A673 (cell line): ENCODE results near the gene NLRC5. TPM values are rescaled to one million over a fixed set of nuclear protein-coding genes. Genes with fewer than 3 reads are reported as not detected.

ENCODE experiments used
- BruUV-seq: library from RNA; stranded (reverse); fragments of 400-500 nt; replicated peaks from 2 replicates; lab custom pipeline; 2021; lab: Mats Ljungman, UMichigan
- CTCF ChIA-PET: fragments of 300-600 bp; sonication (Branson Sonifier 250); formaldehyde crosslinking; loops from one replicate; lab custom pipeline; 2022; ENCODE audit warnings: antibody characterized with exemption; lab: Charles Lee
- POLR2A ChIA-PET: fragments of 300-600 bp; sonication (Branson Sonifier 250); formaldehyde crosslinking; loops from one replicate; lab custom pipeline; 2022; ENCODE audit warnings: antibody characterized with exemption; ENCODE audit not compliant: low non-redundant PET; lab: Charles Lee
- DNase-seq: peaks from one replicate; pipeline ENCODE4 v3.0.0-alpha.2; 2015; ENCODE audit warnings: low spot score
- H3K27ac ChIP-seq: fragments of 200-600 bp; sonication (generic); 2 replicates; pipeline ENCODE4 v1.5.1; 2016; ENCODE audit warnings: mixed run types, low read depth, mild to moderate bottlenecking, mixed read lengths, antibody characterized with exemption, low read length; ENCODE audit not compliant: poor library complexity, severe bottlenecking
- H3K27me3 ChIP-seq: fragments of 200-600 bp; sonication (generic); replicated peaks from 2 replicates; pipeline ENCODE4 v1.6.1; 2017; ENCODE audit warnings: mixed run types, low read depth, mild to moderate bottlenecking, mixed read lengths, antibody characterized with exemption, low read length; ENCODE audit not compliant: insufficient read depth, poor library complexity
- H3K36me3 ChIP-seq: fragments of 200-600 bp; sonication (generic); 2 replicates; pipeline ENCODE4 v1.6.1; 2016; ENCODE audit warnings: mixed run types, mild to moderate bottlenecking, mixed read lengths, antibody characterized with exemption, low read length; ENCODE audit not compliant: insufficient read depth, poor library complexity, severe bottlenecking
- H3K4me1 ChIP-seq: fragments of 200-600 bp; sonication (generic); 2 replicates; pipeline ENCODE4 v1.6.1; 2017; ENCODE audit warnings: mixed run types, mild to moderate bottlenecking, mixed read lengths, antibody characterized with exemption, low read length; ENCODE audit not compliant: insufficient read depth, poor library complexity, severe bottlenecking
- H3K4me3 ChIP-seq: fragments of 200-600 bp; sonication (generic); 2 replicates; pipeline ENCODE4 v1.5.1; 2016; ENCODE audit warnings: low read depth, mixed run types, mild to moderate bottlenecking, mixed read lengths, low read length; ENCODE audit not compliant: poor library complexity, severe bottlenecking
- H3K9me3 ChIP-seq: fragments of 200-600 bp; sonication (generic); 2 replicates; pipeline ENCODE4 v1.6.1; 2016; ENCODE audit warnings: mixed run types, low read depth, mild to moderate bottlenecking, mixed read lengths, antibody characterized with exemption, low read length; ENCODE audit not compliant: poor library complexity, severe bottlenecking
- CTCF ChIP-seq: fragments of 300-800, 200-600 bp; sonication (generic); conservative IDR thresholded peaks from 2 replicates; pipeline ENCODE4 v1.5.1; 2017; ENCODE audit warnings: low read depth, mild to moderate bottlenecking, antibody characterized with exemption, low read length, moderate library complexity, mixed read lengths
- EZH2 ChIP-seq: fragments of 200-600 bp; sonication (generic); IDR thresholded peaks from 2 replicates; pipeline ENCODE4 v1.6.1; 2017; ENCODE audit warnings: borderline replicate concordance, low read depth, mild to moderate bottlenecking, mixed read lengths, antibody characterized with exemption, low read length; ENCODE audit not compliant: poor library complexity, severe bottlenecking
- intact Hi-C: fragments of 100-400 bp; cut with micrococcal nuclease; formaldehyde crosslinking; loops from one replicate; pipeline ENCODE4 v1.10.0; 2022; ENCODE audit not compliant: unreplicated experiment
- total RNA-seq: library from RNA; stranded (reverse); gene quantifications from 2 replicates; pipeline ENCODE4 v1.2.3, GENCODE V29; 2021

Gene NLRC5
- total RNA-seq, 1 experiment from 2014 or later = 13.1 TPM

GRCh38 chr16:57113664-57114063 is 124.3 kb downstream of the NLRC5 start:
- POLR2A ChIA-PET = no interaction called here
- Histone ChIP-seq H3K27ac (no peak overlapping the region), H3K9me3 (no peaks in the 10 kb centered on the region), H3K4me1 (peaks cover 13% of the 10 kb centered on the region), H3K4me3 (no peak overlapping the region), H3K36me3 (peaks cover 3% of the 10 kb centered on the region), H3K27me3 (no peaks in the 10 kb centered on the region)
- no peak for TF ChIP-seq EZH2
- no peak for TF ChIP-seq CTCF
- CTCF ChIA-PET = no interaction called here
- intact Hi-C loops = no loop called here
- no peak for DNase-seq
- no TSS peak for BruUV-seq

- TF ChIP-seq EZH2 = no peak
- no peak for TF ChIP-seq CTCF
- Histone ChIP-seq H3K27ac (peak overlapping the region; percentile 30), H3K36me3 (peaks cover 3% of the 10 kb centered on the region), H3K4me3 (no peak overlapping the region), H3K27me3 (no peaks in the 10 kb centered on the region), H3K9me3 (no peaks in the 10 kb centered on the region), H3K4me1 (peaks cover 13% of the 10 kb centered on the region)
- ChIA-PET CTCF (interaction anchor here (1.4 kb wide), 1 partner anchor 23 kb away, joined by 4 read pairs; the partner anchor contains the start of gene CPNE2), POLR2A (no interaction called here)
- DNase-seq = no peak
- intact Hi-C loops = no loop called here
- no TSS peak for BruUV-seq
These were observed 125.8 kb downstream of the NLRC5 start for GRCh38 chr16:57115168-57115513.

GRCh38 chr16:57115514-57116182 is 126.3 kb downstream of the NLRC5 start:
- intact Hi-C loops = no loop called here
- POLR2A ChIA-PET = no interaction called here
- no TSS peak for BruUV-seq
- peak overlapping the region; percentile 30 for H3K27ac ChIP-seq
- CTCF ChIA-PET = interaction anchor here (1.4 kb wide), 1 partner anchor 23 kb away, joined by 4 read pairs; the partner anchor contains the start of gene CPNE2
- no peaks in the 10 kb centered on the region for H3K9me3 ChIP-seq
- TF ChIP-seq CTCF (no peak), EZH2 (no peak)
- peaks cover 3% of the 10 kb centered on the region for H3K36me3 ChIP-seq
- no peak overlapping the region for H3K4me3 ChIP-seq
- H3K4me1 ChIP-seq = peaks cover 13% of the 10 kb centered on the region
- peak; percentile 84 for DNase-seq
- H3K27me3 ChIP-seq = no peaks in the 10 kb centered on the region
